Stimulated activated CD8-positive, alpha-beta memory T cell treated with anti-CD3 and anti-CD28 coated beads, Interleukin-7, amount 100 ng/mL, for 24 hours (primary cell): ENCODE measurements around the gene GBP6.
"Not testable (repeated sequence)": the region's sequence is repeated elsewhere in the genome, so short reads cannot be mapped to it uniquely, and the experiment has no call there.

ENCODE experiments used
- DNase-seq: peaks from one replicate; pipeline ENCODE4 v3.0.0-alpha.2; 2020; ENCODE audit warnings: low read depth

Gene GBP6

DNA sequence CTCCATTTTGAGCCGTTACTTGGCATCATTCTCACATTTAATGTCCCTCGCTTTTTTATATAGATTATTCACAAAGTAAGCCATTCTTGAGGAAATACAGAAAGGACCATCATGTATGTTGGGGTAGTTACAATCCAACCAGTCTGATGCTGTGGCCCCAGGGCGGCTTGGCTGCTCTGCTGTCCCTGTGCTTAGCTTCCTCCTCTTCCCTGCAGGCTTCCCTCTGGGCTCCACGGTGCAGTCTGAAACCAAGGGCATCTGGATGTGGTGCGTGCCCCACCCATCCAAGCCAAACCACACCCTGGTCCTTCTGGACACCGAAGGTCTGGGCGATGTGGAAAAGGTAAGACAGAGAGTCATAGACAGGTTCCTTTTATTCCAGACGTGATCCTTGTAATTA lies 5.5 kb downstream of the GBP6 start:
- DNase-seq, result no peak

DNA sequence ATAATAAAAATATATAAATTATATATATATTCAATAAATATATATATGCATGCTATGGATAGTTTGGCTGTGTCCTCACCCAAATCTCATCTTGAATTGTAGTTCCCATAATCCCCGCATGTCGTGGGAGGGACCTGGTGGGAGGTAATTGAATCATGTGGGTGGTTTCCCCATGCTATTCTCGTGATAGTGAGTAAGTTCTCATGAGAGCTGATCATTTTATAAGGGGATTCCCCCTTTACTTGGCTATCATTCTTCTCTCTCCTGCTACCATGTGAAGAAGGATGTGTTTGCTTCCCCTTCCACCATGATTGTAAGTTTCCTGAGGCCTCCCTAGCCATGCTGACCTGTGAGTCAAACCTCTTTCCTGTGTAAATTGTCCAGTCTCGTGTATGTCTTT lies 10.0 kb downstream of the GBP6 start:
- DNase-seq, result not testable (repeated sequence)

DNA sequence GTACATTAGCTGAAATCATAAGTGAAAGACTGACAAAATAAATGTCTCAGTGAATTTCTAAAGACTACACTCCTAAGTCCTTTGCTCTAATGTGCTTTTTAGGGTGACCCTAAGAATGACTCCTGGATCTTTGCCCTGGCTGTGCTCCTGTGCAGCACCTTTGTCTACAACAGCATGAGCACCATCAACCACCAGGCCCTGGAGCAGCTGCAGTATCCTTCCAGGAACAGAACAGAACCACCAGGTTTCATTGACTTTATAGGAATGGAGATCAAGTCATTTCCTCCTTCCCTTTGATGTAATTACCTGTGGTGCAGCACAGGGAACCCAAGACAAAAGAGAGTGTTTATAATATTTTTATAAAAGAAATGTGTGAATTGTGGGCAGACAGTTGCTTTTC lies 14.1 kb downstream of the GBP6 start:
- no peak for DNase-seq

DNA sequence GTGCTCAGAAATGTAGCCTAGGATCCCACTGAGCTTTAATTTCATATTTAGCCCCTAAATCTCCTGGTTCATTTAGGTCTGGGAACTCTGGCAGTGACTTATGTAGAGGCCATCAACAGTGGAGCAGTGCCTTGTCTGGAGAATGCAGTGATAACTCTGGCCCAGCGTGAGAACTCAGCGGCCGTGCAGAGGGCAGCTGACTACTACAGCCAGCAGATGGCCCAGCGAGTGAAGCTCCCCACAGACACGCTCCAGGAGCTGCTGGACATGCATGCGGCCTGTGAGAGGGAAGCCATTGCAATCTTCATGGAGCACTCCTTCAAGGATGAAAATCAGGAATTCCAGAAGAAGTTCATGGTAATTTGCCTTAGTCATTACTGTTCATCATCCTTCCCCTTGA lies 17.8 kb downstream of the GBP6 start:
- no peak for DNase-seq

DNA sequence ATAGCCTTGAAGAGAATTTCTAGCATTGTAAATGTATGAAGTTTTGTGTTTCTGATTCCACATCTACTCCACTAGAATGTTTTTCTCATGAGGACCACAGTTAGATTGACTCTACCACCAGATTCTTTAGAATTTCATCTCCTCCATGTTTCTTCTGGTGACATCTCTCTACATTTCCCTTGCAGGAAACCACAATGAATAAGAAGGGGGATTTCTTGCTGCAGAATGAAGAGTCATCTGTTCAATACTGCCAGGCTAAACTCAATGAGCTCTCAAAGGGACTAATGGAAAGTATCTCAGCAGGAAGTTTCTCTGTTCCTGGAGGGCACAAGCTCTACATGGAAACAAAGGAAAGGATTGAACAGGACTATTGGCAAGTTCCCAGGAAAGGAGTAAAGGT lies 18.6 kb downstream of the GBP6 start:
- no peak for DNase-seq

DNA sequence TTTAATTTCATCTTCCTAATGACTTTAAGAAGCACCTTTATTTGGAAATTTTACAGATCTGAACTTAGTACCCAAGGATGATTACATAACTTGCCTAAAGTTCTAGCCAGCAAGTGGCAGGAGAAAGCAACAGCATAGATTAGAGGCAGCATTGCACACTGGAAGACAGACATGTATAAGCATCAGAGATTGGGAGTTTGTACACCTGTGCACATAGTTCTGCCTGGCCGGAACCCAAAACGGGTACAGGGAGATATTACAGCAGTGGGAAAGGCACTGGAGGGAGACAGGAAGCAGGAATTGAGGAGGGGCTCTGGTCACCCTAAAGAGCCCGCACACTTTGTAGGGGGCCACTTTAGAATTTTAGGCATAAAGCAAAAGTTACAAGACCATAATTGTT lies 19.3 kb downstream of the GBP6 start:
- no peak for DNase-seq

DNA sequence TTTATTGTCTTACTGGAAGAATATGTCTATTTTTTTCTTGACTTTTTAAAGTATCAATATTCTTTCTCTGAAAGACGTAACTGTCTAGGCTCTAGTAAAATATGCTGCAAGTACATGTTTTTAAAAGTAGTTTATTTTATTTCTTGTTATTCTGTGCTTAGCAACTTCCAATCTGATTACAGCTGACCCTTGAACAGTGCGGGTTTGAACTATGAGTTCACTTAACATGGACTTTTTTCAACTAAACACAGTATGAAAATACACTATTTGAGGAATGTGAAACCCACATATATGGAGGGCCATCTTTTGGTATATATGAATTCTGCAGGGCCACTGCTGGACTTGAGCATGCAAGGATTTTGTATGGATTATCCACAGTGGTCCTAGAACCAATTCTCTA lies 26.8 kb downstream of the GBP6 start:
- DNase-seq, result no peak

DNA sequence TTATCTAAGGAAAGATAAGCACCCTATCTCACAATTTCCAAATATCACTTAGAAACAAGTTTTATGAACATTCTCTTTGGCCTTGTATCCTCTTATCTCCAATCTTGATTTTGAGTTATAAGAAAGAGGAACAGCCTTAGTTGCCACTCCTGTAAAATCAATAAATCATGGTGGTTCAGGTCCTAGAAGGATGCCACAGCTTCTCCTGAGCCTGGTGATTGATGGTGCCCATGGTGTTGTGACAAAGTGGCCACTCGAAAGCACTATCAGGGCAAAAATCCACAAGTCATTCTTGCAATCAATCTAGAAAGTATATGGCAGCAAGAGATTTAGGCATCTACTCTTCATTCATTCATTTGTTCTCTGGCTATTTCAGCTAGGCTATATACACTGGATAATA lies 27.8 kb downstream of the GBP6 start:
- DNase-seq, result no peak

DNA sequence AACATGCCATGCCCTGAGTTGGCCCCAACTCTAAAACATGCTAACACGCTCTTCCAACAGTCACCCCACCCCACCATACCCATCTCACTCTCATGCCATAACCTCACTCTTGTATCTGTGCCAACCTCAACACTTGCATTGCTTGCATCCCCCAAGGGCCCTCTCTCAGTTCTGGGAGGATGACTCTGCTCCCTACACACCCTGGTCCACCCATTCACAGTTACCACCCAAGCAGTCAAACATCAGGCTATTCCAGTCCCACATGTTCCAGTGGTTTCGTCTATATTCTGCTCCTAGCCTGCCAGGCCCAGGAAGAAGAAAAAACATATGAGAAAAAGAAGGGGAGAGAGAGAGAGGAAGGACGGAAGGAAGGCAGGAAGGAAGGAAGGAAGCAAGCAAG lies 31.0 kb downstream of the GBP6 start:
- DNase-seq, result no peak

DNA sequence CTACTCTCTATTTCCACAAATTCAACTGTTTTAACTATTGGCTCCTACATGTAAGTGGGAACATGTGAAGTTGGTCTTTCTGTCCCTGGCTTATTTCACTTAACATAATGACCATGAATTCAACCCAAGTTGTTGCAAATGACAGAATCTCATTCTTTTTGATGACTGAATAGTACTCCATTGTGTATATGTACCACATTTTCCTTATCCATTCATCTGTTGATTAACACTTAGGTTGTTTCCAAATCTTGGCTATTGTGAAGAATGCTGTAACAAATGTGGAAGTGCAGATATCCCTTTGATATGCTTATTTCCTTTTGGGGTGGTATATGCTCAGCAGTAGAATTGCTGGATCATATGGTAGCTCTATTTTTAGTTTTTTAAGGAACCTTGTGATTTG lies 33.0 kb downstream of the GBP6 start:
- no peak for DNase-seq

DNA sequence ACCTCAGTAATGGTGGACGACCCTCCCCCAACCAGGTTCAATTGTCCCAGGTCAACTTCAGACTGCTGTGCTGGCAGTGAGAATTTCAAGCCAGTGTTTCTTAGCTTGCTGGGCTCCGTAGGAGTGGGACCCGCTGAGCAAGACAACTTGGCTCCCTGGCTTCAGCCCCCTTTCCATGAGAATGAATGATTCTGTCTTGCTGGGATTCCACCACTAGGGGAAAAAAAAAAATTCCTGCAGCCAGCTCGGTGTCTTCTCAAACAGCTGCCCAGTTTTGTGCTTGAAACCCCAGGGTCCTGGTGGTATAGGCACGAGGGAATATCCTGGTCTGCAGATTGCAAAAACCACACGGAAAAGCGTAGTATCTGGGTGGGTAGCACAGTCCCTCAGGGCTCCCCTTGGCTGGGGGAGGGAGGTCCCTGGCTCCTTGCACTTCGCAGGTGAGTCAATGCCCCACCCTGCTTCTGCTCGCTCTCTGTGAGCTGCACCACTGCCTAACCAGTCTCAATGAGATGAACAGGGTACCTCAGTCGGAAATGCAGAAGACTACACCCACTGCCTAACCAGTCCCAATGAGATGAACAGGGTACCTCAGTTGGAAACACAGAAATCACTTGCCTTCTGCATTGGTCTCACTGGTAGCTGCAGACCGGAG lies 41.5 kb downstream of the GBP6 start:
- DNase-seq, result no peak

DNA sequence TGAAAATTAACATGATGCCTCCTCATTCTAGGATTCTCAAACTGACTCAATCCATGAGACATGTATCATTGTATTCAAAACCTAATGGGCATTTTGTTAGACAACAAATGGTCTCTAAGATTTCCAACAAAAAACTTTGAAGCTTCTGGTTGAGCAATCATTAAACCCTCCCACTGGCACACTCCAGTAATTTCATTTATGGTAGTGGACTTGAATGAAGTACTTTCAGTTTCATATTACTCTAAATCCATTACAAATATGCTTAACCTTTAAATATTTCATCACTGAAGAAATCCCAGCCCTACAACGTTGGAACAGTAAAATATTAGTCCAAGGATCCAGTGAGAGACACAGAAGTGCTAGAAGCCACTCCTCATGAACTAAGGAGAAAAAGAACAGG lies 43.5 kb downstream of the GBP6 start:
- DNase-seq, result no peak

DNA sequence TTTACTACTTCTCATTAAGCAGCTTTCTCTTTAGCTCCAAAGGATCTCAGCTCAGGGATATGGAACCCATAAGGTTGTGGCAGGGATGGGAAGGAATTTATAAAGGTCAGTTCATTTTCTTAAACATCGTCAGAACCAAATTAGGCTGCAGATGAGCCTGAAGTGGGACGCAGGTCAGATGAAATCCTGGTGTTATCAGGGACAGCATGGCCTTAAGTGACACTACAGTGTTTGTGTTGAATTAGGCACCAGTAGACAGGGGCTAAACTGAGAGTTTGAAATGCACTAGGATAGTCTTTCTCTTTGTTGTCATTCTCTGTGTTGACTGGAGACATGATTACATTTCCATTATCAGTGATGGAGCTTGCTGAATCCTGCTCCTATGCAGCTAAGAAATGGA lies 43.9 kb downstream of the GBP6 start:
- not testable (repeated sequence) for DNase-seq

DNA sequence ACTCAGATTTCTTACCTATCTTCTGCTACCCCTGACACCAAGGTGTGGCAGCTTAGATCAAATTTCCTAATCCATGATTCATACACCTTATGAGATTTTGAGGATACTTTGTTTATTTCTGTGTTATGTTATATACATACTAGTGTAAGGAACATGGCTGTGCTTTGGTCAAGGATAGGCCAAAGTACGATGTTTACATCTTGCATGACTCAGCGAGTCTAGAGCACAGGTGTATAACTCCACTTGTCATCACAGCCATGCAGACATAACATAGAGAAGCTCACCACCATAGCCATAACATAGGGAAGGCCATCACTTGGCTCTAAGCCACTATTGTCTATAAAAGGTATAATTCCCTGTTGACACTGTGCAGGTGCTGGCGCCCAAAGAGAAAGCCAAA lies 61.2 kb downstream of the GBP6 start:
- no peak for DNase-seq

DNA sequence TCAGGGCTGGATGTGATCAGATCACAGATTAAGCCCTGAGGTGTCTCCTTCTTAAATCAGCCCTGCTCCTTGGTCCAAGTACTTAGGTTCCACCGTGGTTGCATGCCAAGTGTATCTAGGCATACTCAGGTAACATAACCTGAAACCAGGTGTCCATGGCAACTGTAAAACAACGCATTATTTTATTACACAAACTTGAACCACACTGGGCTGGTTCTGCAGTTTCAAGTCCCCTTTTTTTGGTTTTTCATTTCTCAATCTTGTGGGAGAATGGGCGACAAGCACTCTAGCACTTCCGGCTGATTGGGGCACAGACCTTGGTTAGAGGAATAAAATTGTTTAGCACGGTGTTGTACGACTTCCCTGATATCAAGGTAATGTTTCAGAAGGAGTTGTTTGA lies 65.2 kb downstream of the GBP6 start:
- no peak for DNase-seq

DNA sequence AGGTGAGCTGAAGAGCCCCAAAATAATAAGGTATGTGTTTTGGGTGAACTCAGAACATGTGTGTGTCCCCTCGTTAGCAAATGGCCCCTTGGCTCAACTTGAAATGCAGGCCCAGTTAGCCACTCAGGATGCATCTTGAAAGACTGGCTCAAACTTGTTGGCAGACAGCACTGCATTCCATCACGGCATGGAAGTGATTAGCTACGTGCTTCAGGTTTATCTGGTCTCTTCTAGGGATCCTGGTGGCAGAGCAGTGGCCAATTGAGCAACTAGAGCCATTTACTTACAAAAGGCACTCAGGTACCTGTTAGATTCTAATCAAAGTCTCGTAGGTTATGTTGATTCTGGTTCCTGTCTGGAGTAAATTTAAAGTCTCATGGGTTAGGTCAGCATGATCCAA lies 65.8 kb downstream of the GBP6 start:
- not testable (repeated sequence) for DNase-seq

DNA sequence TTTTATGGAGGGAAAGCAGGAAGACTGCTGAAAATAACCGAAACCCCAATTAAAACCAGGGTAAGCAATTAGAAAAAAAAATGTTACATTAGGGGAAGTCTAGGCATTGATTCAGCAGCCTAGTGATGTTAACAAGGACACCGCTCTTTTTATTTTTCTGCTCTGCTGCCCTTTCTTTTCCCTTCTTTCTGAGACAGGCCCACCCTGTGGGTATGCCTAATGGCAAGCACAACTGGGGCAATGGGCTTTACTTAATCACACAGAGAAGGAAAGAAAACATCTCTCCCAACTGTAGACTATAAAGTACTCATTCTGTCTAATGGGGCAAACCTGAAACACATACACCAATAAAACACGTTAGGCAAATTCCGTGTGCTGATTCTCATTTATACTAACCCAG lies 69.6 kb downstream of the GBP6 start:
- DNase-seq, result no peak

DNA sequence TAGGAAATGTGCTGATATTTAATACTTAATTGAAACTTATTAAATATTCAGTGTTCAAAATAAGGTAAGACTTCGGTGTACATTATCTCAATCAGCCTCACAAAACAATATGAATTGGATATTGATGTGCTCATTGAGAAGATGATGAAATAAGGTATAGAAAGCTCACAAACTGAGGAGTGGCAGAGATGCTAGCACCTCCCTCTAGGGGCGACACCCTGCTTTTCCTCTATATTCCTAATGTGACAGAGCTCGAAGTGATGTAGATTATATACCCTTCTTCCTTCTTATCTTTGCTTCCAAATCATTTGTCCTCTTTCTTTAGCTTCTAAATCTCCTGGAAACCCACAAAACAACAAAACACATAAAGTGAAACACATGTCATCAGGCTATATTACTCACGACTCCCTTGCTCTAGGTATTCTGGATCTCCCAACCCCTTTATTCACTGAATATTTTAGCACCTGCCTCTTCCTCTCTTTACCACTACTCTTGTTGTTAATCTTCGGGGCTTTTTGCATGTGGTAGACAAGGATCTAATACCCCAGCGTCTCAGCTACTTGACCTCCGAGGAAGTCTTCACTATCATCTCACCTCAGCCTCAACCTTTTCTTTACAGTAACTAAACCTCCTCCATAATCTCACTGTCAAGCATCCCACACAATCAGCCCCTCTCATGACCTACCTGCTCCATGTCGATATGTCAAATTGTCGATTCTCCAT lies 70.4 kb downstream of the GBP6 start:
- not testable (repeated sequence) for DNase-seq
